HG02642 (cell line): ENCODE data around the gene COL23A1.
"Not testable (repeated sequence)": the region's sequence is repeated elsewhere in the genome, so short reads cannot be mapped to it uniquely, and the experiment has no call there.

ENCODE experiments used
- ATAC-seq: cut with Tn5 transposase; IDR thresholded peaks from one replicate; pipeline ENCODE4 v1.9.1; 2021; ENCODE audit warnings: mild to moderate bottlenecking; ENCODE audit not compliant: unreplicated experiment, poor library complexity

COL23A1 gene

DNA sequence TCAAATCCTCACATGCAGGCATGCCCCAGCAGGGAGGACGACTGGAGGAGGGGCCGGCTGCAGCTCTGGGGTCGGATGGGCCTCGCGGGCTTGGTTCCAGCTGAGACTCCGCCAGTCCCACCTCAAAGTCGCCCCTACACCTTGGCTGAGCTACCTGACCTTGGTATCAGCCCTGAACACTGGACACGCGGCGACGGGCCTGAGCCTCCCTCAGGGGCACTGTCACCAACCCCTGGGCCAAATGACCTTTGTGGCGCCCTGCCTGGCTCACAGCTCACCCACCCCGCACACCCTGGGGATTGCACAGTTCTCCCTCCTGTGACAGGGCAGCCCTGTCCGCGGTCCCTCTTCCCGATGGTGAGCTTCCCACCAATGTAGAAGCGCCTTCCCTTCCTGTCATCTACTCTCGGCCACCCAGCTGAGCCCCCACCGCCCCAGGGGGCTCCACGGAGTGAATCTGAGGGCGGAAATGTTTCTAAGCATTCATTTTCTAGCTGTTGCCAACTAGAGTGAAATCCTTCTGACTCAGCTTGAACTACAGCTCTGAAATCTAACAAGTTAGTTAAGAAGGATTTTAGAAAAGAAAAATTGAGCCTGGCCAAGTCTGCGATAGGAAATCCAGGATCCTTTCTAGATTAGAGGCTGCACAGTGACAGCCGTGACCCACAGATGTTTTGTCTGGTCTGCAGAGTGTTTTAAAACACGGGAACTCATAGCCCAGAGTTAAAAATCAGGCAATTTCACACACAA lies 218.7 kb downstream of the COL23A1 start:
- ATAC-seq, result no peak

DNA sequence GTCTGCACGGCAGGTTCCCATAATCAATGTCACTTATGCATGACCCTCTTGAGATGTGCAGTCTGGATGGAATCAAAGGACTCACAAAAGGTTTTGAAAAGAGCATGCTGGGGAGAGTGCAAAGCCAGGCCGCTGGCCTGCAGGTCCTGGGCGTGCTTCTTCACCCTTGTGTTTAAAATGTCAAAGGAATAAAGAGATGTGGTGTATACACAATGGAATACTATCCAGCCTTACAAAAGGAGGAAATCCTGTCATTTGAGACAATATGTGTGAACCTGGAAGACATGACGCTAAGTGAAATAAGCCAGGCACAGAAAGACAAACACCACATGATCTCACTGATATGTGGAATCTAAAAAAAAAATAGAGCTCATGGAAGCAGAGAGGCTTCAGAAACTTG lies 220.1 kb downstream of the COL23A1 start:
- no peak for ATAC-seq

DNA sequence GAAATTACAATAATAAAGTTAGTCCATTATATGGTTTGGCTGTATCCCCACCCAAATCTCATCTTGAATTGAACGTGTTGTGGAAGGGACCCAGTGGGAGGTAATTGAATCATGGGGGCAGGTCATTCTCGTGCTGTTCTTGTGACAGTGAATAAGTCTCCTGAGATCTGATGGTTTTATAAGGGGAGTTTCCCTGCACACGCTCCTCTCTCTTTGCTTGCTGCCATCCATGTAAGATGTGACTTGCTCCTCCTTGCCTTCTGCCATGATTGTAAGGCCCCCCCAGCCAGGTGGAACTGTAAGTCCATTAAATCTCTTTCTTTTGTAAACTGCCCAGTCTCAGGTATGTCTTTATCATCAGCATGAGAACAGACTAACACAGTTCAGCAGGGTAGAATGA lies 220.7 kb downstream of the COL23A1 start:
- not testable (repeated sequence) for ATAC-seq

DNA sequence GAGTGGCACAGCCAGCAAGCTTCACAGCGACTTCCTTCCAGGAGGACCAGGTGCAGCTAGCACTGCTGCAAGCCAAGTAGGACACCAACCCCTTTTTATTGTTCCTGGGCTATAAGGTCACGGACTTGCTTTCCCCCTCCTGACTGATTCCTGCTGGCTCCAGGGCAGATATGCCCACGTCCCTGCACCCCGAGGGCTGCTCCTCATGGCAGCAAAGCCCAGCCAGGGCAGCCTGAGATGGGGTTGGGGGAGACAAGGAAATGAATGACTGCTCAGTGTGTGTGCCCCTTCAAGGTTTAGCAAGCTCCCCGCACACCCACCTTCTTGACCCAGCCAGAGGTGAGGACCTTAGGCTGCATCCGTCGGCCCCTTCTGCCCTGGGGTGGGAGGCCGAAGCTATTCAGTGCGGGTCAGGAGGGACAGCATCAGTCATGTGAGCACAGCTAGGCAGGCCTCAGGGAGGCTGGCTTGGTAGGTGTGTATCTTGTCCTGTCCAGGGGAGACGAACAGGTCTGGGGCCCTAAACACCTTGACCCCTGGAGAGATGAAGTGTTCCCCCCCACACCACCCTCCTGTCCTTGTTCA lies 221.4 kb downstream of the COL23A1 start:
- ATAC-seq, result no peak

DNA sequence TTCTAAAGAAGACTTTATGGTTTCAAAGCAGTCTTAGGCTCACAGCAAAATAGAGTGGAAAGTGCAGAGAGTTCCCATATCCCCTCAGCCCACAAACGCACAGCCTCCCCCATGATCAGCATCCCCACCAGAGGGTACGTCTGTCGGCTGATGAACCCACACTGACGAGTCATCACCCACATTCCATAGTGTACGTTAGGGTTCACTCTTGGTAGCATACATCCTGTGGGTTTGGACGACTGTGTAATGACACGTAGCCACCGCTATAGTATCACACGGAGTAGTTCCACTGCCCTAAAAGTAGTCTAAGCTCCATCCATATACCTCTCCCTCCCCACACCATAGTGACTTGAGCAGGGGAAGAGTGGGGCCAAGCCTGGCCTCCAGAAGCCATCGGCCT lies 221.9 kb downstream of the COL23A1 start:
- no peak for ATAC-seq

DNA sequence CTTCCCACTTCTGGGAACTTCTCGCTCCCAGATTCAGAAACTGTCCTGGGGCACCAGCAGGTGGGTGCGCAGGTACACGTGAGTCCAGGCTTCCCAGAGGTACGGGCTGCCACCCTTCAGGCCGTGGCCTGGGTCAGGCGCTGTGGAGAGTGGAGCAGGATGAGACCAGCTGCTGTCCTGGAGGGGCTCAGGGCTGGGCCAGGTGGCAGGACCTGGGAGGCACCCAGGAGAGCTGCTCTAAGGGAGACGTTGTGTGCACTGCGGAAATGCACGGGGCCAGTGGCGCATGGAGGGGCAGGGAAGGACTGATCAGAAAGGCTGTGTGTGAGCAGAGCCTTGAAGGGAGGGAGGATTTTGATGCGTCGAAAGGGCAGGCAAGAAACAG lies 222.5 kb downstream of the COL23A1 start:
- ATAC-seq, result no peak

DNA sequence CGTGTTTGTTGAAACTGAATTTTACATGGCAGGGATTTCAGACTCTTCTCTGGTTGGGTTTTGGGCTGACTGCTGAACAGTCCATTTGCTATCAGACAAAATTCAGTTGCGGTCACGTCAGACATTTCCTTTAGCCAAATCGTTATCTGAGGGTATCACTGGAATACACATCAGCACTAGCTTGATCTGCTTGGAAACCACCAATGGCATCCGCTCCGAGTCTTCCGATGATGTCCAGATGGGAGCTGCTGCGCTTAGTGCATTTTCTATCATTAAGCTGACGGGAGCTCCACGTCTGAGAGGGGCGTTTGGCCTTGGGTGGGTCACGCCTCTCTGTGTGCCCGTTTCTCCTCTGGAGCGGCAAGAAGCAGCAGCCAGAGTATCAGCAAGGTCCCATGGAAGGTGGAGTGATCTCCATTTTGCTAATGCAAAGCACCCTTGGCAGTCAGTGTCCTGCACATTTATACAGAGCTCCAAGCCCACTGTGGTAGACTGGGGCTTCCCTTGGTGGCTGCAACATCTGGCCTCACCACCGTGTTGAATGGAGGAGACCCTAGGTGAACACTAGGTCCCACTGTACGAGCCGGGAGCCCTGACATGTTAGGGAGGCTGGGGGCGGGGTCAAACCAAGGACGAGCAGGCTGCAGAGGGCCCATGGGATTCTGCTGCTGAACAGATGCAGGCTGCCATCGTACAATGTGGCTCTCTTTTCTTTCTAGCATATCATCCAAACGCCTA lies 223.0 kb downstream of the COL23A1 start:
- no peak for ATAC-seq

DNA sequence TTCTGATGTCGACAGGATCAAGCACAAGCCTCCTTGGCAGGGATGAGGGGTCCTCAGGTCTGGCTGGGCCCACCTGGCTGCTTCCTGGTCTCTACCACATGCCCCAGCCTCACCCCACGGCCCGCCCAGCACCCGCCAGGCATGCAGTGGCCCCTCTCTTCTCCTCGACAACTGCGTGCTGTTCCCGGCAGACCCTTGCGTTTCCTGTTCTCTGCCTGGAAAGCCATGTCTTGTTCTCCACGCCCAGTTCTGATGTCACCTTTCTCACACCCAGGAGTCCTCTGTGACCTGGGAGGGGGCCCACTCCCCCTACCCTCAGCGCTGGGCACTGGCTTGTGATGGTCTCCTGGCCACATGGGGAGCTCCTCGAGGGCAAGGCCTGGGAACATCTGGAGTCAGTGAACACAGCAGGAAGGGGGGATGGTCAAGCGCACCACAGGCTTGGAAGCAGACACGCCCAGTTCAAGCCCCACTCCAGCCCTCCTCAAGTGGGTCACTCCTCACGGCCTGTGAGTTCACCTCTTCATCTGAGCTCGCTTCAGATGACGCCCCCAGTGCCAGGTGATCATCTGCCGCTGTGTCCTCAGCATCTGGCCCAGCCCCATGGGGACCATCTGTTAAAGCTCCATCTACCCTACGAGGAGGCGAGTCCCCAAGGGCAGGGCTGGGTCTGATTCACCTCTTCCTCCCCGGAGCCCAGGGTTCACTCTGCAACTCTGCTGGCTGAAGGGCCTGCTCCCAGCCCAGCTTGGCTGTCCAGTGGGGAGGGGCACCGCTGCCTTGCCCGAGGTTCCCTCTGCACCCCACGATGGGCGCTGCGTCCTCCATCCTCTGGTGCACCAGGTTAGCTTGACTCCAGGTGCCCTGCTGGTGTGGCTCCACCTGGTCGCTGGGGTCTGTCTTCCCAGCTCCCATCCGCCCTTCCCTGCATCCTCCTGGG lies 224.4 kb downstream of the COL23A1 start:
- no peak for ATAC-seq

DNA sequence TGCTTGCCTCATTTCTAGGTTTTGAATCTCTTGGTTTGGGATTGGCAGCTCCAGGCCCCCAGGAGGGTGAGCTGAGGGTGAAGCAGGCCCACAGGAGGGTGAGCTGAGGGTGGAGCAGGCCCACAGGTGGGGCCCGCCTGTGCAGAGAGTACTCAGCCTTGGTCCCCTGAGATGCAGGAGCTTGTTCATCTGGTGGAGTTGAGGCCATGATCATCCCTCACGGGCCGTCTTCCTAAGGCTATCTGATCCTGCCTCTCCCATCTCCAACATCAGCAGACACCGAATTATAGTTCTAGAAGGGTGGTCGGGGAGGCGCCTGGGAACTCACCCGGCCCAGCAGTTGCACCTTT lies 225.9 kb downstream of the COL23A1 start:
- ATAC-seq, result no peak

DNA sequence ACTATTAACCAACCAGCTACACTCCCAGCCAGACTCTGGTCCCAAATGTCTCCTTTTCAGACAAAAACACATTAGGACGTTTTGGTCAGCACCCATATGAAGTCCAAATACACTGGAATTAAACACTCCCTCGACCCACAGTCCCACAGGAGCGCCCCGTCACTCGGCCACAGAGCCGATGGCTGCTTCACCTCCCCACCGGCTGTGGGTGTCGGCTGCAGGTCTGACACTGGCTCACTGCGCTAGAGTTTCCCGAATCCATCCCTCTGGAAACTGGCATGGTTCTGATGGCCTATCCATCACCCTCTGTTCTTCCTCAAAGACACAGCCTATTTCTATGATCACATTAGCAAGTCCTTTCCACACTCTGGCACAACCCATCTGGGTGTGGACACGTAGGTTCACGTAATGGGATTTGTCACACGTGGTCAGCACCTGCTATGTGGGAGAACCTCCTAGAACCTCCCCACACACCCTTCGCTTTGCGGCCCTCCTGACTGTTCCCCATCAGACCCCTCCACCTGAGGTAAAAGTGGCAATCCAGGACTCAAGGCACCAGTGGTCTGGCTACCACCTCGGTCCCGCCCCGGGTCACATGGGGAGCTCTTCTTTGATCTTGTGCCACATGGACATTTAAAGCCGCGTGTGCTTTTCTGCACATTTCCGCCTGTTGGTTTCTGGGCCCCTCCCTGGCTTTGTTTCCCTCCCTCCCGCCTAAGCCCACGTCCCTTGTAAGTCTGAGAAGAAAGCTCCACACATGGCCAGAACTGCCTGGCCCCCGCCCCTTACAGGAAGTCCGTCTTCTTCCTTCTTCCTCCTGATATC lies 226.5 kb downstream of the COL23A1 start:
- no peak for ATAC-seq

DNA sequence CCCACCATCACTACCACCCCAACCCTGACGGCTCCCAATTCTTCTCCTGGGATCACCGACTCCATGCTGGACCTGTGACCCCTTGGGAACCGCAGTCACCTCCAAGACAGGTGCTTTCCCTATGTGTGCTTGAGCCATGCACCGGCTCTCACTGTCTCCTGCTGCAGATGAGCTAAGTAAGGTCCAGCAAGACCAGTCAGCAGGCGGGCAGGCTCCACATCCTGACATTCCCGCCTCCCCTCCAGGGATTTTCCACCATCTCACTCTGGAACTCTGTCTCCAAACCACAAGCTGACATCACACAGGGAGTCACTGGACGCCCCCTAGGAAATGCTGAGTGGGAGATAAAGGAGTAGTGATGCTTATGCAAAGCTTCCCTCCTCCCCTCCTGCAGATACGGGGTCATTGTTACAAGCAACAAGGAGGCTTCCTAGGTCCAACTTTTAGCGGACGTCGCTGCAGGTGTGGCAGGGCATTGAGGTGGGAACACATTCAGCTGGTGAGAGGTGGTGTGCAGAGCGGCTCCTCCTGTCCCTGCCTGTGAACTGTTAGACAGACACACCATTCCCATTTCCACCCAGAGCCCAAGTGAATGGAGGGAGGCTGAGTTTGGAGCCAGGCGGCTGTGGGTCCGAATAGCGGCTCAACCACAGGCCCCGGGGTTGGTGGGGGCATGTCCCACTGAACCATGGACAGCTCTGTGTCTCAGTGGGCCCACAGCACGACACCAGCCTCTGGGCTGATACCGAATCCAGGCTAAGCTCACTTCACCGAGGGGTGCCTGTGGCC lies 228.3 kb downstream of the COL23A1 start:
- ATAC-seq, result no peak

DNA sequence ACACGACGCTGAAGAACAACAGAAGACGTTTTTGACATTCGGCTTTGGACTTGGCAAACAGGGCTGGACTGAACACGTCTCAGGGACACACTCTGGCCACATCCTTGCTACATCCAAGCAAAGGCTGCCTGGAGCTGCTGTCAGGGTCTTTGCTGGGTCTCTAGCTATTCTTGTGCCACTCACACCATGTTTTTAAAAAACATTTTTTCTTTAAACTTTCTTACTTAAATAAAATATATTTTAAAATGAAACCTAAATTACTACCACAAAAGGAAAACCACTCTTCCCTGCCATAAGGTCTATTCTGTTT lies 229.3 kb downstream of the COL23A1 start:
- ATAC-seq, result no peak

DNA sequence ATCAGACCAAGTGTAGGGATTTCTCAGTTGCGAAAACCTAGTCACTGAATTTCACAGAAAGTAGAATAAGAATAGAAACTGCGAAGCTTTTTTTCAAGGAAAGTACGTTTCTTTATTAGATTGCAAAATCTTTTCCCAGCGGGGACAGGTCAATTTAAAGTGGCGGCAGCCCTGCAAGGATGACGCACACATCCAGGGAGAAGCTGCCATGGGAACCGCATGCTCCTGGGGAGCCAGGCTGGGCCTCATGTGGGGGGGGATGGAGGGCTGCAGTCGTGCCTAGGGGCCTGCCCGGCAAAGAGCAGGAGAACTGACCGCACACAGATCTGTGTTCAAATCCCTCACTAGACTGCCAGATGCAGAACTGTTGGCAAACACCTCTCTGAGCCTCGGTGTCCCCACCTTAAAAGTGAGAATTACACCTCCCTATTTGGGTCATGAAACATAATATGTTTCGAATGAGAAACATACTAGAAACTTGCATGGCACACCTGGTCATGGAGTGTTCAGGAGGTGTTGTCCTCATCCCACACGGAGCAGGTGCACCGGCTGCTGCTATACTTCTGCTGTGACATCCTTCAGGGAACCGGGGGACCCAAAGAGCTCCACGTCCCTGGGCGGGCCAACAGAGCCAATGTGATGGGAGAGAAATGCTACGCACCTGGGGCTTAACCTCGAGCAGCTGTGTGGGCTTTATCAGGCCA lies 229.8 kb downstream of the COL23A1 start:
- no peak for ATAC-seq

DNA sequence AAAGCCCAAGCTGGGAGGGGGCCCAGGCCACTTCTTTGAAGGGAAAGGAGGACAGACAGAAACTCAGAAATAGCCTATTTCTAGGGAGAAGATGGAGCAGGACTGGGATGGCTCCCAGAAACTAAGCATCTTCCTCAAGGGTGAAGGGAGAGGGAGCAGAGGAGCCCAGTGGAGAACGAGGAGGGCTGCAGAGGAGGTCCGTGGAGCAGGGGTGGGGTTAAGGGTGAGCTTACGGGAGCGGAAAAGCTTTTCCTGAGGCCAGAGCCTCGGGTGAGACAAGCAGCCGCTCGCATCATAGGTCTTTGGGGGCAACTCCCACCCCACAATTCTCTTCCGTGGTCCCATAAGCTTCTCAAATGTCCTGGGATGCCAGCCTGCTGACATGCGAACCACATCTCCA lies 230.5 kb downstream of the COL23A1 start:
- no peak for ATAC-seq

DNA sequence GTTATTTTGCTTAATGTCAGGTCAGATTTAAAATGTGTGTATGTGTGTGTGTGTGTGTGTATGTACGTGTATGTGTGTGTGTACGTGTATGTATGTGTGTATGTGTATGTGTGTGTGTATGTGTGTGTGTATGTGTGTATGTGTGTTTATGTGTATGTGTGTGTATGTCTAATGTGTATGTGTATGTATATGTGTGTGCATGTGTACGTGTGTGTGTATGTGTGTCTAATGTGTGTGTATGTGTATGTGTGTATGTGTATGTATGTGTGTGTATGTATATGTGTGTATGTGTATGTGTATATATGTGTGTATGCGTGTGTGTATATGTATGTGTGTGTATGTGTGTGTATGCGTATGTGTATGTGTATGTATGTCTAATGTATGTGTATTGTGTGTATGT lies 232.5 kb downstream of the COL23A1 start:
- no peak for ATAC-seq

DNA sequence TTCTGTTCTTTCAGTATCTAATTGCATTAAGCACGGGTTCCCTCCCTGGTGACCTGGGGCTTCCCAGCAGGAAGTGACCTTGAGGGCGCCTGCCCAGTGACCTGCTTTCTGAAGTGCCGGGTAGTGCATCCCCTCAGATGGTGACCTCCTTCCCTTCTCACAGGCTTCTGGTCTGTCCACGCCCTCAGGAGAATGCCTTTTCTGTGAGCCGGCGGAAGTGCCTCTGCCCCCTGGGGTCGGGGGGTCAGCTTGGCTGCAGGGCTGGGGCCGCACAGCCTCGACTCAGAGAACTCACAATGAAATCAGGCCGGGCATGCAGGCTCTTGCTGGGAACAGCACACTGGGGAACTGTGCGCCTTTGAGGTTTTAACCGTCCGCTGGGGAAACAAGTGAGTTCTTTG lies 233.1 kb downstream of the COL23A1 start:
- ATAC-seq, result no peak

DNA sequence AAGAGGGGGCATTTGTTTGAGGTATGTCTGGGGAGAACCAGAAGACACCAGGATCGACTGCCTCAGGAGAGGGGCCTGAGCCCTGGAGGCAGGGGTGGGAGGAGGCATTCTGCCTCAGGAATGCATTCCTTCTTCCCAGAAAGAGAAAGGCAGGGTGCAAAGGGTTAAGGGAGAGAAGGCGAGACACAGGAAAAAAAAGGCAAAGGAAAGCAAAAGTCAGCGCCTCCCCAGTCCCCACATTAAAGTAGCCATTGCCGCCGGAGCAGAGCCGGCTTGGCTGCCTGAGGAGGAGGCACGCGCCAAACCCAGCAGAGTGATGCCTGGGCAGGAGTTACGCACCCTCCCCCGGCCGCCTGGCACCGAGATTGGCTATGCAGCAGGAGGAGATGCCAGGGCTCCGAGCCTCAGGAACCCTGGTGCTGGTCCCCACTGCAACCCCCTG lies 233.7 kb downstream of the COL23A1 start:
- no peak for ATAC-seq

DNA sequence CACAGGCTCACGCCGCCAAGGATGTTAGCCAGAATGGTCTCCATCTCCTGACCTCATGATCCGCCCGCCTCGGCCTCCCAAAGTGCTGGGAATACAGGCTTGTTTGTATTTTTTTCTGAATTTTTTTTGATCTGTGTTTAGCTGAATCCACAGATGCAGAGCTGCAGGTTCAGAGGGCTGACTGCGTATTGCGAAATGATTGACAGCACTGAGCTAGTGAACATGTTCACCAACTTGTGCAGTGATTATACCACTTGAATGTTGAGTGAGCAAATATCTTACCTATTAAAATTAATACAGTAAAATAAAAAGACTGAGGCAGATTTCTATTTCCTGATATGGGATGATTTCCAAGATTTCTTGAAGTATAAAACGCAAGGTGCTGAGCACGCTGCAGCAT lies 234.5 kb downstream of the COL23A1 start:
- no peak for ATAC-seq

DNA sequence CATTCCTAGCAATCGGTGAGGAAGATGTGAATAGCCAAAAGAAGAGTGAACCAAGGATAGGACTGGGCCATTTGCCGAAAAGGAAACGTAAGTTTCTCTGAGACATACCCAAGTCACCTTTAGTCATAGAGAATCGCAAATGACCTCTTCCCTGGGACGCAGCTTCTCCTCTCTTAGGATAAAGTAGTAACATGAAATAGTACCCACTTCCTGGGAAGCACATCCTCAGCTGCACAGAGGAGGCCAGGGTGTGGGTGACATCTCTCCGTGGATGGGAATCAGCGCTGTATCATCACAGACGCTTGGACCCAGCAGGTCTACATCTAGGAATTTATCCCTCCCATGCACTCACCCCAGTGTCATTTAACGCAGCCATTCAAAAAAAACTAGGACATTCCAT lies 236.7 kb downstream of the COL23A1 start:
- ATAC-seq, result no peak
